ENCODE results near the gene MAP3K4. TPM values are rescaled to one million over a fixed set of nuclear protein-coding genes. Genes with fewer than 3 reads are reported as not detected.
A peak's percentile ranks its signal among the peaks of the same experiment; 100 is the strongest.

MAP3K4 gene
- total RNA-seq, 1 donor from 2014 or later: 25.5 TPM

GRCh38 chr6:161137320-161137719 lies 145.8 kb downstream of the MAP3K4 start:
- DNase-seq (ENCODE audit: low spot score): no peak
- Mint-ChIP-seq H3K9me3 (ENCODE audit: low read depth) (no peaks in the 10 kb centered on the region), H3K27me3 (ENCODE audit: low read depth) (no peaks in the 10 kb centered on the region), H3K4me1 (ENCODE audit: low read depth) (peaks cover 5% of the 10 kb centered on the region), H3K36me3 (ENCODE audit: low read depth) (peaks cover 14% of the 10 kb centered on the region), H3K4me3 (ENCODE audit: unreplicated experiment) (no peak overlapping the region), H3K27ac (ENCODE audit: unreplicated experiment) (no peak overlapping the region)
- peak; percentile 11 for TF ChIP-seq CTCF (IDR thresholded peaks at IDR 0.05)

- Mint-ChIP-seq H3K4me1 (ENCODE audit: low read depth) (peaks cover 5% of the 10 kb centered on the region), H3K36me3 (ENCODE audit: low read depth) (peaks cover 16% of the 10 kb centered on the region), H3K4me3 (ENCODE audit: unreplicated experiment) (no peak overlapping the region), H3K27me3 (ENCODE audit: low read depth) (no peaks in the 10 kb centered on the region), H3K27ac (ENCODE audit: unreplicated experiment) (no peak overlapping the region), H3K9me3 (ENCODE audit: low read depth) (no peaks in the 10 kb centered on the region)
- DNase-seq (ENCODE audit: low spot score): no peak
- TF ChIP-seq CTCF (IDR thresholded peaks at IDR 0.05): no peak
These were observed 146.4 kb downstream of the MAP3K4 start for GRCh38 chr6:161137839-161138542.

- peaks cover 5% of the 10 kb centered on the region for H3K4me1 Mint-ChIP-seq (ENCODE audit: low read depth)
- H3K9me3 Mint-ChIP-seq (ENCODE audit: low read depth): no peaks in the 10 kb centered on the region
- no peak overlapping the region for H3K27ac Mint-ChIP-seq (ENCODE audit: unreplicated experiment)
- H3K27me3 Mint-ChIP-seq (ENCODE audit: low read depth): no peaks in the 10 kb centered on the region
- no peak overlapping the region for H3K4me3 Mint-ChIP-seq (ENCODE audit: unreplicated experiment)
- peaks cover 19% of the 10 kb centered on the region for H3K36me3 Mint-ChIP-seq (ENCODE audit: low read depth)
- TF ChIP-seq CTCF (IDR thresholded peaks at IDR 0.05): no peak
- DNase-seq (ENCODE audit: low spot score): no peak
These were observed 147.2 kb downstream of the MAP3K4 start for GRCh38 chr6:161138543-161139303.

- TF ChIP-seq CTCF (IDR thresholded peaks at IDR 0.05): no peak
- Mint-ChIP-seq H3K36me3 (ENCODE audit: low read depth) (peaks cover 21% of the 10 kb centered on the region), H3K27ac (ENCODE audit: unreplicated experiment) (no peak overlapping the region), H3K27me3 (ENCODE audit: low read depth) (no peaks in the 10 kb centered on the region), H3K4me3 (ENCODE audit: unreplicated experiment) (no peak overlapping the region), H3K4me1 (ENCODE audit: low read depth) (peaks cover 5% of the 10 kb centered on the region), H3K9me3 (ENCODE audit: low read depth) (no peaks in the 10 kb centered on the region)
- DNase-seq (ENCODE audit: low spot score): no peak
These were observed 147.8 kb downstream of the MAP3K4 start for GRCh38 chr6:161139304-161139765.

- H3K36me3 Mint-ChIP-seq (ENCODE audit: low read depth): peaks cover 21% of the 10 kb centered on the region
- no peaks in the 10 kb centered on the region for H3K27me3 Mint-ChIP-seq (ENCODE audit: low read depth)
- H3K9me3 Mint-ChIP-seq (ENCODE audit: low read depth): no peaks in the 10 kb centered on the region
- no peak overlapping the region for H3K27ac Mint-ChIP-seq (ENCODE audit: unreplicated experiment)
- H3K4me1 Mint-ChIP-seq (ENCODE audit: low read depth): peaks cover 5% of the 10 kb centered on the region
- DNase-seq (ENCODE audit: low spot score): no peak
- no peak for TF ChIP-seq CTCF (IDR thresholded peaks at IDR 0.05)
- no peak overlapping the region for H3K4me3 Mint-ChIP-seq (ENCODE audit: unreplicated experiment)
These were observed 148.4 kb downstream of the MAP3K4 start for GRCh38 chr6:161139766-161140553.

Data from chondrocyte (in vitro differentiated cells).